Renal cortical epithelial cell (primary cell): ENCODE results near the gene RRP1. TPM values are rescaled to one million over a fixed set of nuclear protein-coding genes. Genes with fewer than 3 reads are reported as not detected.
A peak's percentile ranks its signal among the peaks of the same experiment; 100 is the strongest.

Experiments
- DNase-seq: peaks from one replicate; pipeline ENCODE4 v3.0.0-alpha.2; 2011; ENCODE audit warnings: low read depth
- total RNA-seq: library from RNA; depleted of rRNA; stranded (reverse); fragments of >200 nt; gene quantifications from 2 replicates; pipeline ENCODE4 v1.2.3, GENCODE V29; 2014

Gene RRP1
- total RNA-seq, 1 donor from 2014 or later = 26.4 TPM

DNA sequence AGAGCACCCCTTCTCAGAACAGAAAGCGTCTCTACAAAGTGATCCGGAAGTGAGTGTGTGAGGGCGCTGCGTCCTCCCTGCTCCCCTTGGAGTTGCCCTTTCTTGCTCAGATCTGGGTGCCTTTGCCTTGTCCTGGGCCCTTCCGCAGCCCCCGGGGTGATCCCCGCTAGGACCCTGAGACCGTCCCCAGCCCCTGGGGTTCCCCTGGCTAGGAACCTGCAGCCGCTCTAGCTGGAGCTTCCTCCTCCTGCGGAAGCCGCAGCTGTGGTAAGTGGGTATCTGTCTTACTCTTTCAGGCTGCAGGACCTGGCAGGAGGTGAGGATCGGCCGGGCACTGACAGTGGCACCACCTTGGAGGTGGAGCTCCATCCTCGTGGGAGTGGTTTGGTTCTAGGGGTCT, 11.2 kb downstream of the RRP1 start:
- no peak for DNase-seq

DNA sequence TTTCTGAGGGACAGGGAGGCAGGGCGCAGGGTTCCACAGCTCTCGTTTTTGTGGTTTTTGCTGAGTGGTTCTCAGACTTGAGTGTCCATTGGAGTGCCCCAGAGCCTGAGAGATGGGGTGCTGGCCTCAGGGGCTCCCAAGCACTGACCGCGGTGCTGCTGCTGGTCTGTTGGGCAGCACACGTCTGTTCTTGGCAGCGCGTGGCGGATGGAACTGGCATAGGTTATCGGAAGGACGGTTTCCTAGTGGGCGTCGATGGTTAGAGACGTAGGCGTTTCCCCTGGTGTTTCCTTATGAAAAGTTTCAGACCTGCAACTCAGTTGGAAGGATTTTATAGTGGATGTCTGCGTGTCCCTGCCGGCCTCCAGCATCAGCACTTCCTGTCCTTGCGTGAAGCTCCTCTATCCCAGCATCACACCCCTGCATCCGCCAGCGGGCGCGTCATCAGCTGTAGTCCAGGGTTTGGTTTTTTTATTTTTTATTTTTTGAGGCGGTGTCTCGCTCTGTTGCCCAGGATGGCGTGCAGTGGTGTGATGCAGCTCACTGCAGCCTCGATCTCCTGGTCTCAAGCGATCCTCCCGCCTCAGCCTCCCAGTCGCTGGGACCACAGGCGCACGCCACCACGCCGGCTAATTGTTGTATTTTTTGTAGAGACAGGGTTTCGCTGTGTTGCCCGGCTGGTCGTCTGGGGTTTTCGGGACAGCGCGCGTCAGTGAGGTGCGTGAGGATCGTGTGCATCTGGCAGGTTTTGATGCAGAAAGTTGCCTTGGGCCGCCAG, 11.8 kb downstream of the RRP1 start:
- DNase-seq = no peak

DNA sequence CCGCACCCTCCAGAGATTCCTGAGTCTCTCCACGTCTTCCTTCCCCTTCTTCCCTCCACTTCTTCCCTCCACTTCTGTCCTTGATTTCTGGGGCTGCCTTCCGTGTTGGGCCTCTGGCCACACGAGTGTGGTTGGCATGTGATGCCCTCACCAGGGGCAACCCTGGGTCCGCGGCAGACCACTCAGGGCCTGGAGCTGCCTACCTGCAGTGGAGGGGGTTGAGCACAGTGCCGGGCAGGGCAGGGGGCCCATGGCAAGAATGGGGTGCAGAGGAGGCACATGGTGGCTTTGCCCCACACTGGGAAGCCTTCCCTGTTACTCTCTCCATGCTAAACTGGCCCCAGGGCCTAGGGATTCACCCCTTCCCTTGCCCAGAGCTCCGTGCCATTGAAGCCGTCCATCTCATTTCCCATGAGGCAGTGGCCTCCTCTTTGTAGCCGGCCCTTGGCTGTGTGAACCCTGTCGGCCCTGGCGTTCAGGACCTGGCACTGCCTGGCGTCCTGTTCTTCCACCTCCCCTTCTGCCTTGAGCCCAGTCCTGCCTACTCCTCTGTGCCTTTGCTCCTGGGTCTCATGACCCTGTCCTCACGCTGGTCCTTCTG, 13.4 kb downstream of the RRP1 start:
- DNase-seq = no peak

DNA sequence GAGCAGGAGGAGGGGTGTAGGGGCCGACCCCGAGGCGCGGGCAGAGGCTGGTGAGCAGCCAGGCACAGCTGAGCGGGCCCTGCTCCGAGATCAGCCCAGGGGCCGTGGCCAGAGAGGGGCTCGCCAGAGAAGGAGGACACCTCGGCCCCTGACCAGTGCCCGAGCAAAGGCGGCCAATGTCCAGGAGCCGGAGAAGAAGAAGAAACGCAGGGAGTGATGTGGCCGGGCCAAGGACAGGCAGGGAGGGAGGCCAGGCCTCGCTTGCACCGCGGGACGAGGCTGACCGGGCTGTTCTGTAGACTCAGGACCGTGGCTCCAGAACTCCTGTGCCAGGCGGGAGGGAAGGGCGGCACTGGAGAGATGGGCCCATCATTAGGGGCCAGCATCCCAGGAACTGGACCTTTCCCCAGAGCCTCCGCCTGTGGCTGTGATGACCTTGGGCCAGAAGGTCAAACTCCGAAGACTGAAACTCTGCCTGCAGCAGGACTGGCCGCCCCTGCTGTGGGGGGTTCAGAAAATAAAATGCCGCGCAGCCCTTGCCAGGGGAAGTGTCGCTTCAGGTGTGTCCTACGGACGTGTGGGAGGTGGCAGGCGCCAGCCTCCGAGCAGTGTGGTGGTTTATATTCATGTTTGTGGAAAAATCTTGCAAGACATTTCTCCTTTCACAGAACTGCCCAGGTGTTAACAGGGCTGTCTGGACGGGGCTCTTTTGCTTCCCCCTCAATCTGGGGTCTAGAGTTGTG, 14.4 kb downstream of the RRP1 start:
- no peak for DNase-seq

DNA sequence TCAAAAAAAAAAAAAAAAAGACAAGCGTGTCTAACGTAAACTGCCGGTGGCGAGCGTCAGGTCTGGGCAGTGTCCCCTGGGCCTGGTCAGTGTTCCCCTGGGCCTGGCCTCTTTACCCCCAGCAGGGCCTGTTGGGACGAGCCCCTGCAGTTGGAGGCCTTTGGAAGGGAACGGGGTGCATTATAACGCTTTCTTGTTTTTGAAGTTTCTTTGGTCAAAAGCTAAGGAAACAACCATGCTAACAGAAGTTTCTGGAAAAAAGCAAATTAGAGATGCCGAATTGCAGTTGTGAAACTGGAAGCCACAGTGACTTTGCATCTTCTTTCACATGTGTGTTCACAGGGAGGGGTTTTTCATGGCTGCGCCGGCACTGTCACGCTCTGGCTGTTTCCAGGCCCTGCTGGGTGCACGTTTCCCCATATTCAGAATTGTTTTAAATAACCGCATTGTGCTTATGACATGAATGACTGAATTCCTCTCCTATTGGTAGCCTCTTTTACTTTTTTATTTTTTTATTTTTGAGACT, 16.0 kb downstream of the RRP1 start:
- DNase-seq = no peak

DNA sequence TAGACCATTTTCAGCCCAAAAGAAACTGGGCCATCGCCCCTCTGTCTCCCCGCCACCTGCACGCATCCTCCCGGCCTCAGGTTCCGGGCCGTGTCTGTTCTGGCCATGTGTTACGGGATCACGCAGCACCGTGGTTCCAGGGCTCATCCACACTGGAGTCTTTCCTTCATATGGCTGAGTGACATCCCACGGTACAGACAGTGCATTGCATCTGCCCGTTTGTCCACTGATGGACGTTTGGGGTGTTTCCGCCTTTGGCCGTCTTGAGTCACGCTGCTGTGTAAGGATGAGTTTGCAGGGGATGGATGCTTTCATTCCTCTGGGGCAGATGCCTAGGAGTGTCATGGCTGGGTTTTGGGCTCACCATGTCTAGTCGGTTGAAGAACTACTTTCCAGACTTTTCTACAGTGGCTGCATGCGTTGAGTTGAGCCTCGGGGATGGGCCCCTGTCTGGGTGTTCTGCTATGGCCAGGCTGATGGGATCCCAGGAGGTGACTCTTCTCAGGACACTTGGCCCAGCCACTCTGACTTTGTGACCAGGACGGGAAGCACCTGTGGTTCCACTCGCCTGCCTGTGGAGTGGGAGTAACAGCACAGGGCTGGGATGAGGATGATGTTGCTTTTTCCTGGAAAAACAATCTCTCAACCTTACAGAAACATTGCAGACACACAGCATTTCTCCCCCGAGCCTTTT, 16.8 kb downstream of the RRP1 start:
- no peak for DNase-seq

DNA sequence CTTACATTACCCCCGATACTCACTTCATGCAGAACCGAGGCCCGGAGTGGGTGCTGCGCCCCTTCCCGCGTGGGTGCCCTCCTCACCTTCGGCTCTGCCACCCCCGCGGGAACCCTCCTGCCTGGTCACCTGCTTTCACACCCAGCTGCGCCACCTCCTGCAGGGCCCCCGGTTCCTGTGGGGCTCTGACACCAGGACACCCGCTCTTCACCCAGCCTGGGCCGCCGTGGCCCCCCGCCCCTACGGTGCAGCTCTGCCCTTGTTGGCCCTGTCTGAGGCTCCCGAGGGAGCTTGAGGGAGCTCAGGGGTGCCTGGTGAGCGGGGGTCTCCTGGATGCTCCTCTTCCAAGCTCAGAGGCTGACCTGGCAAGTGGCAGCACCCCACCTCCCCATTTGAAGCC, 19.0 kb downstream of the RRP1 start:
- no peak for DNase-seq

DNA sequence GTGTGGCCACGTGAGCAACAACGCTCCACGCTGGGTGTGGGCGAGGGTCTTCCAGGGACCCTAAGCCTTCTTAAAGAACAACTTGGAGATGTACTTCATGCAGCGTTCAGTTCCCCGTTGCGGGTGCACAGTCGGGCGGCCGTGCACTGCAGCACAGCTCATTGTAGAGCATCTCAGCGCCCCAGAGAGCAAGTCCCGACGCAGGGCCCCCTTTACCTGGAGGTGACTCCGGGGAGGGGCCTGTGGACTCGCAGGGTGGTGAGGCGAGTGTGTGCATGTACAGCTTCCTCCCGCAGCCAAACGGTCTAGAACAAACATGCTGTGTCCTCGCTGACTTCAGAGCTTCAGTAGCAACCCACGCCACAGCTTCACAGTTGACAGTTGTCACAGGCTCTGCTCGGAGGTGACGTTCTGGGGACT, 19.5 kb downstream of the RRP1 start:
- DNase-seq = no peak

DNA sequence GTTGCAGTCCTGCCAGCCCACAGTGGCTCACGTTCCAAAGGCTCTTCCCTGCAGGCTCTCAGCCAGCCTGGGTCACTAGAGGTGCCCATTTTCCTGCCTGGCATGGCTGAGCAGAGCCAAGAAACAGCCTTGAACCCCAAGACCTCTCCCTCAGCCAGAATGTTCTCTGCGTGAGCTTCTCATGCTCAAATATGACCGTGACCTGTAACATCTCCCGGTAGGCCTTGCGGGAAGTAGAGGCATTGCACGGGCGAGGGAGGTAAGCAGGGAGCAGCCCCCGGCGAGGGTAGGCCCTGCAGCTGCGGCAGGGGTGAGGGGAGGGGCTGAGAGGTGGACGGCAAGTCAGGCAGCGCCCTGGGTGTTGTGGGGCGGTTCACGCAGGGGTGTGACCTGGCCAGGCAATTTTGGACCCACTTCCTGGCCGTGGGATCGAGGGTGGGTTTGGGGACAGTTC, 20.0 kb downstream of the RRP1 start:
- DNase-seq = no peak

DNA sequence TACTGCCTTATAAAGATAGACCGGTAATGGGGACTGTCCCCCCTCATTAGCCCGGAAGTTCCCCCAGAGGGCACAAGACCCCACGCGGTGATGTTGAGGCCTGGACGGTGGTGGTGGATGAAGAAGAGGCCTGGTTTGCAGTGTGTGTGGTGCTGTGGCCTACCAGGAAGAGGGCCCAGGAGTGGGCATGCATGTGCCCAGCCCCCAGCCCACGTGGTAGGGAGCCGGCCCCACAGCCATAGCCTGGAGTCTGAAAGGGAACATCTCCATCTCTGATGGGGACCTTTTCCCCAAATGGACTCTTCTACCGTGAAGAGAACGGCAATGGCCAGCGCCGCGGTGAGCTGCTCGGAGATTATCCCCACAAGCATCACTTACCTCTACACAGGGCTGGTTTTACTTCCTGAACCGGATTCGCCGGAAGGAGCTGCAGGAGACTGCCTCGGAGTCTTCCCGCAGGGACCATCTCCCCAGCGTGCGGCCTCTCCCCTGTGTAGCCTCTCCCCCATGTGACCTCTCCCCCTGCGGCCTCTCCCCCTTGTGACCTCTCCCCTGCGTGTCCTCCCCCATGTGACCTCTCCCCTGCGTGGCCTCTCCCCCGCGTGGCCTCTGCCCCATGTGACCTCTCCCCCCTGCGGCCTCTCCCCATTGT, 20.6 kb downstream of the RRP1 start:
- no peak for DNase-seq

DNA sequence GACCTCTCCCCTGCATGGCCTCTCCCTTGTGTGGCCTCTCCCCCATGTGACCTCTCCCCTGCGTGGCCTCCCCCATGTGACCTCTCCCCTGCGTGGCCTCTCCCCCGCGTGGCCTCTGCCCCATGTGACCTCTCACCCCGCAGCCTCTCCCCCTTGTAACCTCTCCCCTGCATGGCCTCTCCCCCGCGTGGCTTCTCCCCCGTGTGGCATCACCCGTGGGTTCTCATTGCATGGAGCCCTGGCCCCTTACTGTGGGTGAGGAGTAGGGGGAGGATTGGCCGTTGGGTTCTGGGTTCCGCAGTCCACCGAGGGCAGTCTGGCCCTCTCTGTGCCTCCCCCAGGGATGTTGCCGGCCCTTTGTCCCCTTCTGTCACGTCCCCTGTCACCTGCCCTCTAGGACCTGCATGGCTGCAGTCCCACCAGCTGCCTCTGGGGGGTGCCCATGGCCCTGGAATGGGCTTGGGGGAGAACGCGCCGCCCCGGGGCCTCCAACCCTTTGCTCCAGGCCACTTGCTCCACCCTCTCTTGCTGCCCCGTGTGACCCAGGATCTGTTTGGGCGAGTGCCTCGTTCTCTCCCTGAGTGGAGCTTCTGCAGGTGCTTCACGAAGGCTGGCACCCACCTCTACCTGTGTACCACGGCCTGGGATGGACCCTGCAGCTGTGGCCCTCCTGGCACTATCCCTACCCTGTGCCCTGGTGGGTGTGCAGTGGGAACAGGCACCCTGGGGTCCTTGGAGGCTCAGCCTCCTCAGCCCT, 21.3 kb downstream of the RRP1 start:
- peak; percentile 19 for DNase-seq

DNA sequence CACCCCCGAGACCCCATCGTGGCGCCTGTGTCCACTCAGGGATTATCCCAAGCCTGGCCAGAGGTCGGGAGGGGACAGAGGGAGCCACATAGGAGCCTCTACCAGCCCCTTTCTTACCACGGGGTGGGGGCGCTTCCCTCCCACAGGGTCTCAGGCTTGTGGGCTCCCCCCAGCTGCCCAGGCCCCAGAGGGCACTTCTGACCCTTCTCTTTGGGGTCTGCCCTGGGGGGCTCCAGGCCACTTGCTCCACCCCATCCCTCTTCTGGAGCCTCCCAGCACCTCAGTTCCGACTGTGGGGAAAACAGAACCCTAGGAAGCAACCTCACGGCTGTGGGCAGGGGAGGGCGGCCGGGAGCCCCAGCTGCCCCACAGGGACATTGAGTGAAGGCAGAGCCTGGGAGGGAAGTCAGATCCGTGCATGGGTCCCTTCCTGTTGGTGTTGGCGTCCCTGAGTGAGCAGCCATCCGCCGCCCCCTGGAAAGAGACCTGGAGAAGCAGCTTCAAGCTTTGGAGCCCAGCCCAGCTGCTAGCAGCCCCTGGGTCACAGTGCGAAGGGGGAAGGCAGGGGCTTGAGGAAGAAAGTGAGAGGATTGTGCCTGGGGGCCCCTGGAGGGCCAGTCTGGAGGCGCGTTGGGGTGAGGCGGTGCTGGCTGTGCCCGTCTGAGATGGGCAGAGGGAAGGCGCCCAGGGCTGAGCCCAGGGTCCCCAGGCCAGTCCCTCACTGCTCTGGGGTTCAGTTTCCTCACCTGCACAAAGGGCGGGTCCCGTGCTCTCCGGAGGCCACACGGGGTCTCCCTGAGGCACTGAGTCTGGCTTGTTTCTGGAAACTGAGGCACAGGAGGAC, 22.1 kb downstream of the RRP1 start:
- no peak for DNase-seq

DNA sequence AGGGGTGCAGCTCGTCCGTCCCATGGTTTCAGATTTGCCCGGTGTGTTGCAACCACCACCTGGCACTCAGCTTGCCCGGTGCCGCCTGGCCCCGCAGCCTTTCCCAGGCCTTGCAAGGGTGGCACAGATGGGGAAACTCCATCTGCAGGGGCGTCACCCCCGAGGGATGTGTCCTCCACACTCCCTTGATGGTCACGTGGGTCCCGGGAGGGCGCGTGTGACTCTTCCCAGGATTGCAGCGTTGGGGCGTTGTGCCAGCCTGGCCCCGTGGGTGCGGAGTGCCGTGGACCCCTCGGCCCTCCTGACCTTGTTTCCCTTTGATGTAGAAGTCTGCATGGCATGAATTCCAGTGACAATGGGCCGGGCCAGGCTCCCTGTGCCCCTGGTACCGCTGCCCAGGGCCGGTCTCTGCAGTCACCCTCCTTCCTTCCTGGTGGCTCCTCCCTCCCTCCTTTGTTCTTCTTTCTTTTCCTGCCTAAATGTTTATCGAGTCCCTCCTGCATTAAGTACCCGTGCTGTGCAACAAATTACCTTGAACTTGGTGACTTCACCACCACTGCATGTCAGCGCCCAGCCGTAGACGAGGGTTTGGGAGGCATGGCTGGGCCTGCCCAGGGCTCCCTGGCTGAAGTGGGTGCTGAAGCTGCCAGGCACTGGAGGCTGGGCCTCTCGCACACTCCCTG, 22.9 kb downstream of the RRP1 start:
- no peak for DNase-seq

DNA sequence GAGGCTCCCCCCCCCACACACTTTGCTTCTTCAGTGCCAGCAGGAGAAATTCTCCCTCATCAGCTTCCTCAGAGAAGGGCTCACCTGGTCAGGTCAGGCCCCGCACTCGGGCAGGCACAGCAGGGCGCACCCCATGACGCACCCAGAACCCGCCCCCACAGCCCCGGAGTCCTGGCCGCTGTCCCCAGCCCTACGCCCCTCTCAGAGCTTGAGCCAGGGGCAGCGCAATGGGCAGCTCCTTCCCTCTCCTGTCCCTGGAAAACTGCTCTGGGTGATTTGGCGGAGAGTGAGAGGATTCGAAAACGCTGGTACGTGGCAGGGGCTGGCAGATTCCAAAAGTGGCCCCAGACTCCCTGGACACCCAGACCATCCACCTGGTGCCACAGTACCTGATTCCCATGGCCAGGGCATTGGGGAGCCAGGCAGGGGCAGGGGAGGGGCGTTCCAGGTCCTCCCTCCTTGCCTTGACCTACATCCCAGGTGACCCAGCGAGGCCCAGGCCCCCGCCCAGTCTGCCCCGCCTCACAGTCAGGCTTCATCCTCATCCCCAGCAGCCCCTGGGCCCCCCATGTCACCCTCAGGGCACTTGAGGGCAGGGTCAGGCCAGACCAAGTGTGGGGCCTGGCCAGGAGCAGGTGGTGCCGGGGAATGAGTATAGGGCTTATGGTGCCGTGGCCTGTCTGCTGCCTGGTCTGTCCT, 23.7 kb downstream of the RRP1 start:
- no peak for DNase-seq

DNA sequence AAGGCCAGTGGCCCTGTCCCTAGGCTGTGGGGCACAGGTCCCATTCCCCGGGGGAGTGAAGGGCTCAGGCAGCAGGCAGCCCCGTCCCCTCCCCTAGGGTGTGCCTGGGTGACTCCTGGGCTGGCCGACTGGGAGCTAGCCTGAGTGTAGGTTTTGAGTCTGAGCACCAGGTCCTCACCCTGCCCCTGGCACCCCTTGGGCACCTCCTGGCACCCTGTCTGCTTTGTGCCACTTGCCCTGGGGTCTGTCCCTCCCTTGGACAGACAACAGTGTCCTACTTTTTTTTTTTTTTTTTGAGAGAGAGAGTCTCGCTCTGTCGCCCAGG, 24.2 kb downstream of the RRP1 start:
- no peak for DNase-seq

DNA sequence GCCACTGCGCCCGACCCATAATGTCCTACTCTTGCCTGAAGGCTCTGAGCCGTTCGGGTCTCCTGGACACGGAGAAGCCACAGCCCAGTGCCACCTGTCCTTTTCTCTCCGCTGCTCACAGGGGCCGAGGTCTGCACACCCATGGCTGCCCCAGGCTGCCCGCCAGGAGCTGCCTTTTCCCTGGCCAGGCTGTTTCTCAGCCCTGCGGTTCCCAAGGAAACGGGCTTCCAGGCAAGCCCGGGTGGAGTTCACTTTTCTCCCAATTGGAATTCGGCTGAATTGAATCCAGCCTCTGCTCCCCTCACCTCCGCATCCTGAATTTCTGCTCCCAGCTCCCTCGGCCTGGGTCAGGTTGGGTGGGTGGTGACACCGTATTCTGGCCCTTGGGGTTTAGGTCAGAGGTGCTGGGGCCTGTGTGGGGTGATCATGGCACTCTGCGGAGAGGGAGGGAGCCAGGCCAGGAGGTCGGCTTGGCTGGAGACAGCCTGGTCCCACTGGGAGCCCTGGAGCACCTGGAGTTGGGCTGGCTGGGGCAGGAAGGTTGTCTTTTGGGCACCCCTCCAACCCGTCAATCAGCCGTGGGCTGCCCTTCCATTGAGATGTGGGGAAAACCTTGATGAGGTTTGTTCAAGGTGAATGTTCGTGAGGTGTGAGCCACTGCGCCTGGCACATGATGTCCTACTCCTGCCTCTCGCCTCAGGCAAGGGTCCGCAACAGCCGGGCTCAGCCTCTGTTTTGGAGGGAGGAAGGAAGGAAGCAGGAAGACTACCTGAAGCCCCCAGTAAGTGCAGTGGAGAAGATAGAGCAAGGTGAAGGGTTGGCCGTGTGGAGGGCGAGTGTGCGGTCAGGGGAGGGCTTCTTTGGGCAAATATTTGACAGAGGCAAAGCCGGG, 25.1 kb downstream of the RRP1 start:
- no peak for DNase-seq

DNA sequence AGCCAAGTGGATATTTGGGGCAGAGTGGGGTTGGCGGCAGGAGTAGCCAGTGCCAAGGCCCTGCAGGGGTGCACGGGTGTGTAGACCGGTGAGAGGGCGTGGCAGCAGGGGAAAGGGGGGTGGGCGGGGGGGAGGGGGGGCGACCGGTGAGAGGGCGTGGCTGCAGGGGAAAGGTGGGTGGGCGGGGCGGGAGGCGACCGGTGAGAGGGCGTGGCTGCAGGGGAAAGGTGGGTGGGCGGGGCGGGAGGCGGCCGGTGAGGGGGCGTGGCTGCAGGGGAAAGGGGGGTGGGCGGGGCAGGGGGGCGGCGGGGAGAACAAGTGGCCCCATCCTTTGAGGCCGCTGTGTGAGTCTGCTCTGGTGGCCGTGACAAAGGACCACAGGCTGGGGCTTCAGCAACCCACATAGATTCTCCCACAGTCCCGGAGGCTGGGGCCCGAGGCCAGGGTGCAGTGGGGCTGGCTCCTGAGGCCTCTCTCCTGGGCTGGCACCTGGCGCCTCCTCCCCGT, 25.8 kb downstream of the RRP1 start:
- DNase-seq = no peak

DNA sequence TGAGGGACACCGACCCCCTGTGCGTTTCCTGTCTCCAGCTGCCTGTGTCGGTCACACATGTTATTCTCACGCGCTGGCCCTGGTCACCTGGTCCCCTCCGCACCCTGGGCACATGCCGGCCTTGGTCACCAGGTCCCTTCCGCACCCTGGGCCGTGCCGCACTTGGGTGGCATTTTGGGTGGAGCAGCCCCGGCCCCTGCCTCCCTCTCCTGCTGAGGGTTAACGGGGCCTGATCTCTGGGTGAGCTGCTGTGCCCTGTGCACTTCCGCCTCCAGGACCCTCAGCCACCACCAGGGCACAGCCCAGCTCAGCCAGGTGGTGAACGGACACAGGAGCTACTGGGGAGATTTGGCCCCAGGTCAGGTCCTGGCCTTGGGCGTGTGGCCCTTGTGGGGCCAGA, 26.6 kb downstream of the RRP1 start:
- no peak for DNase-seq
